KMS-11 (cell line): ENCODE measurements around the gene ANKRD44.

ENCODE experiments used
- H2AFZ ChIP-seq: fragments of 200-600 bp; sonication (generic); 2 replicates; pipeline ENCODE4 v1.6.1; 2016; ENCODE audit warnings: antibody characterized with exemption, mixed run types, low read depth
- H3K27ac ChIP-seq: fragments of 200-600 bp; sonication (generic); 2 replicates; pipeline ENCODE4 v1.6.1; 2016; ENCODE audit warnings: mild to moderate bottlenecking, mixed run types
- H3K27me3 ChIP-seq: fragments of 200-600 bp; sonication (generic); 2 replicates; pipeline ENCODE4 v1.6.1; 2017; ENCODE audit warnings: mild to moderate bottlenecking, low read depth, mixed run types, moderate library complexity; ENCODE audit not compliant: insufficient read depth
- H3K36me3 ChIP-seq: fragments of 200-600 bp; sonication (generic); 2 replicates; pipeline ENCODE4 v1.6.1; 2017; ENCODE audit warnings: mild to moderate bottlenecking, mixed run types; ENCODE audit not compliant: insufficient read depth
- H3K4me1 ChIP-seq: fragments of 200-600 bp; sonication (generic); 2 replicates; pipeline ENCODE4 v1.6.1; 2016; ENCODE audit warnings: mild to moderate bottlenecking, low read depth, mixed run types; ENCODE audit not compliant: poor library complexity, severe bottlenecking
- H3K4me2 ChIP-seq: fragments of 200-600 bp; sonication (generic); 2 replicates; pipeline ENCODE4 v1.7.0; 2016; ENCODE audit warnings: mild to moderate bottlenecking, mixed run types
- H3K4me3 ChIP-seq: fragments of 200-600 bp; sonication (generic); IDR thresholded peaks from 2 replicates; pipeline ENCODE4 v1.6.1; 2017; ENCODE audit warnings: low read depth, low read length, mixed read lengths; ENCODE audit not compliant: insufficient read depth
- H3K79me2 ChIP-seq: fragments of 200-600 bp; sonication (generic); 2 replicates; pipeline ENCODE4 v1.6.1; 2016; ENCODE audit warnings: low read depth, mixed run types; ENCODE audit not compliant: insufficient read depth
- H3K9ac ChIP-seq: fragments of 200-600 bp; sonication (generic); 2 replicates; pipeline ENCODE4 v1.6.1; 2016; ENCODE audit warnings: mild to moderate bottlenecking, mixed run types
- H4K20me1 ChIP-seq: fragments of 200-600 bp; sonication (generic); 2 replicates; pipeline ENCODE4 v1.6.1; 2016; ENCODE audit warnings: mild to moderate bottlenecking, mixed run types; ENCODE audit not compliant: insufficient read depth
- TF ChIP-seq, protein P1 (sequence below): fragments of 200-600 bp; sonication (generic); conservative IDR thresholded peaks from 2 replicates; pipeline ENCODE4 v1.6.1; 2017; ENCODE audit warnings: low read depth, mild to moderate bottlenecking, antibody characterized with exemption, low read length, moderate library complexity, mixed read lengths

ANKRD44 gene

DNA sequence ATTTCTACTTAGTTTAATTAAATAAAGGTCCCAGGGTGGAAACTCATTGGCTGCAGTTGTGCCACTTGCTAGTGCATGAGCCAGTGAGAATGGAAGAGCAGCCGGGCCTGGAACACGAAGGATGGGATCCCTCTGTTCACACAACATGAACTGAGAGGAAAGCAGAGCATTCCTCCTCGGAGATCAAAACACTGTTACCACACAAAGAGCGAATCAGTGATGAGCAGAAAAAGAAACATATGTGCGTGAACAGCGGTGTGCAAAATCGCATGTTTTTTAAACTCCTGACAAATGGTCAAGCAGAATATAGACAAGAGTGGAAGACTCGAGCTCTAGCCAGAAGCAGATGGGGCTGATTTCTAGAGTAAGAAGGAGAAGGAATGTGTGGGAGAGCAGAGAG lies 28.4 kb upstream of the ANKRD44 start:
- TF ChIP-seq, protein P1, sequence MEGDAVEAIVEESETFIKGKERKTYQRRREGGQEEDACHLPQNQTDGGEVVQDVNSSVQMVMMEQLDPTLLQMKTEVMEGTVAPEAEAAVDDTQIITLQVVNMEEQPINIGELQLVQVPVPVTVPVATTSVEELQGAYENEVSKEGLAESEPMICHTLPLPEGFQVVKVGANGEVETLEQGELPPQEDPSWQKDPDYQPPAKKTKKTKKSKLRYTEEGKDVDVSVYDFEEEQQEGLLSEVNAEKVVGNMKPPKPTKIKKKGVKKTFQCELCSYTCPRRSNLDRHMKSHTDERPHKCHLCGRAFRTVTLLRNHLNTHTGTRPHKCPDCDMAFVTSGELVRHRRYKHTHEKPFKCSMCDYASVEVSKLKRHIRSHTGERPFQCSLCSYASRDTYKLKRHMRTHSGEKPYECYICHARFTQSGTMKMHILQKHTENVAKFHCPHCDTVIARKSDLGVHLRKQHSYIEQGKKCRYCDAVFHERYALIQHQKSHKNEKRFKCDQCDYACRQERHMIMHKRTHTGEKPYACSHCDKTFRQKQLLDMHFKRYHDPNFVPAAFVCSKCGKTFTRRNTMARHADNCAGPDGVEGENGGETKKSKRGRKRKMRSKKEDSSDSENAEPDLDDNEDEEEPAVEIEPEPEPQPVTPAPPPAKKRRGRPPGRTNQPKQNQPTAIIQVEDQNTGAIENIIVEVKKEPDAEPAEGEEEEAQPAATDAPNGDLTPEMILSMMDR: no peak
- H3K36me3 ChIP-seq: no peaks in the 10 kb centered on the region
- H3K79me2 ChIP-seq: no peaks in the 10 kb centered on the region
- no peak overlapping the region for H3K4me3 ChIP-seq
- H4K20me1 ChIP-seq: no peaks in the 10 kb centered on the region
- H3K9ac ChIP-seq: no peak overlapping the region
- H3K4me1 ChIP-seq: no peaks in the 10 kb centered on the region
- no peaks in the 10 kb centered on the region for H3K27me3 ChIP-seq
- no peak overlapping the region for H3K27ac ChIP-seq
- H3K4me2 ChIP-seq: no peak overlapping the region
- H2AFZ ChIP-seq: no peak overlapping the region

DNA sequence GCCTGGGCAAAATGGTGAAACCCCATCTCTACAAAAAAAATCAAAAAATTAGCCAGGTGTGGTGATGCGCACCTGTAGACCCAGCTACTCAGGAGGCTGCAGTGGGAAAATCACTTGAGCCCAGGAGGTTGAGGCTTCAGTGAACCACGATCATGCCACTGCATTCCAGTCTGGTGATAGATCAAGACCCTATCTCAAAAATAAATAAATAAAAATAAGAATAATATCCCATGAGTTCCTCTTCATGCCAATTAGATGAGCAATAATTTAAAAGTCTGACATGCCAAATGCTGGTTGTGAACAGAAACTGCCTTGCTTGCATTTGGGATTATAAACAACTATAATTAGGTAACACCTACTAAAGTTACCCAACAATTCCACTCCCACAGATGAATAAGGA lies 22.1 kb upstream of the ANKRD44 start:
- Histone ChIP-seq H3K79me2 (no peaks in the 10 kb centered on the region), H3K4me3 (no peak overlapping the region)

DNA sequence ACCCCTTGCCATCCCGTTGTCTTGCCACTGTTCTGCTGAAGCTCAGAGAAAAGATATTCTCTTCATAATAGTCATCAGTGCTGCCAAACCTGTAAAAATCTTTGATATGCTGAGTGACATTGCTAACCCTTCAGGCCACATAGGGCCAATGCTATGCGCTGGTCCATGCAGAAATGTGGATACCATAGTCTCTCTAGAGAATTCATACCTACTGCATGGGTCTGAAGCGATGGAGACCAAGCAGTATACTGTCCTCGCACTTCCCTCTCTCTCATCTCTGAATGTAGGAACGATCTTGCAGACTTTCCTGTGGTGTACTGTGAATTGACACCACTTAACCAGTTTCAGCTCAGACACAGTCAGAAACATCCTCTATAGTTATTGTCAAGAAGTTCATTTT lies 17.9 kb upstream of the ANKRD44 start:
- TF ChIP-seq, protein P1: no peak
- H3K36me3 ChIP-seq: no peaks in the 10 kb centered on the region
- no peak overlapping the region for H3K27ac ChIP-seq

More for the DNA sequence above, 22.1 kb upstream of the ANKRD44 start:
- TF ChIP-seq, protein P1: no peak
- Histone ChIP-seq H3K9ac (no peak overlapping the region), H2AFZ (no peak overlapping the region), H3K36me3 (no peaks in the 10 kb centered on the region), H3K4me2 (no peak overlapping the region), H4K20me1 (no peaks in the 10 kb centered on the region), H3K27ac (no peak overlapping the region), H3K4me1 (peaks cover under 1% of the 10 kb centered on the region), H3K27me3 (no peaks in the 10 kb centered on the region)

DNA sequence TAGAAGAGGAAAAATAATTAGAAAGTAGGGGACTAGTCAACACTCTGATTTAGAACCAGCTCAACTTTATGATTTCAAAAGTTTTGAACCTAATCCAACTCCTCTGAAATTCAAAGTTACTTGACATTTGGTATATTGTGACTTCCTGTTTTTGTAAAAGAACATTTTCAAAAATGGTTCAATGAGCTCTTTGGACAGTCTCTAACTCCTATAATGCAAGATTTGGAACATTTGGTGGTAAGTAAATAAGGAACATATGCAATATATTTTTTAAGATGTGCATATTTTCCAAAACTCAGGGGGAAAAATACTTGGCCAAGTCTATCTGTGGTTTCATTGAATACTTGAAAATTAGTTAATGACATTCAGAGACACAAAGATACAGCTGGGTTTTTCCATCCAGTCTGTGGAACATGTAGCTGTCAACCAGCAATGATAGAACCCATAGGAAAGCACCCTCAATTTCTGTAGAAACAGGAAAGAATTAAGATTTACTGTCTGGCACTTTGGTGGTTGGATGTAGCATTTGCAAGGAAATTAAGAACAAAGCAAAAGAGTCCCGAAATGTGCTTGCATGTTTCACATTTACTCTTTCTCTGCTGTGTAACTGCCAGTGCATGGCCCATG lies 17.0 kb upstream of the ANKRD44 start:
- Histone ChIP-seq H3K27ac (no peak overlapping the region), H2AFZ (0 out of 2 replicates have a peak overlapping the region, but pooled peaks have one; percentile 4)

More for the DNA sequence above, 17.9 kb upstream of the ANKRD44 start:
- Histone ChIP-seq H4K20me1 (no peaks in the 10 kb centered on the region), H3K4me2 (no peak overlapping the region), H2AFZ (no peak overlapping the region), H3K4me3 (no peak overlapping the region), H3K79me2 (no peaks in the 10 kb centered on the region), H3K27me3 (no peaks in the 10 kb centered on the region), H3K4me1 (peaks cover 15% of the 10 kb centered on the region), H3K9ac (no peak overlapping the region)

More for the DNA sequence above, 17.0 kb upstream of the ANKRD44 start:
- TF ChIP-seq, protein P1: no peak
- no peak overlapping the region for H3K4me3 ChIP-seq
- no peak overlapping the region for H3K4me2 ChIP-seq
- no peak overlapping the region for H3K9ac ChIP-seq
- peaks cover 15% of the 10 kb centered on the region for H3K4me1 ChIP-seq
- H3K79me2 ChIP-seq: no peaks in the 10 kb centered on the region
- H4K20me1 ChIP-seq: no peaks in the 10 kb centered on the region
- H3K36me3 ChIP-seq: no peaks in the 10 kb centered on the region
- no peaks in the 10 kb centered on the region for H3K27me3 ChIP-seq
